COLO668 (cell line): ENCODE results near the gene STXBP4.

Experiments
- DNase-seq: peaks from one replicate; lab custom pipeline; 2025; ENCODE audit not compliant: unreplicated experiment; lab: John Stamatoyannopoulos, UW

The STXBP4 gene

GRCh38 chr17:55219934-55220333, 251.4 kb downstream of the STXBP4 start:
- DNase-seq: no peak
